DOHH2 (cell line): Measurements from ENCODE around the gene FUT1.
"Not testable (repeated sequence)": the region's sequence is repeated elsewhere in the genome, so short reads cannot be mapped to it uniquely, and the experiment has no call there.

ENCODE experiments used
- H3F3A ChIP-seq: fragments of 200-600 bp; sonication (generic), shearing (Covaris generic); 2 replicates; pipeline ENCODE4 v1.6.0; 2016; ENCODE audit warnings: antibody characterized with exemption, mild to moderate bottlenecking; ENCODE audit not compliant: control insufficient read depth, insufficient read depth
- H3K27ac ChIP-seq: fragments of 200-600 bp; sonication (generic); 2 replicates; pipeline ENCODE4 v1.5.1; 2014; ENCODE audit warnings: low read depth, mild to moderate bottlenecking, low read length, moderate library complexity
- H3K27me3 ChIP-seq: fragments of 200-600 bp; sonication (generic); 2 replicates; pipeline ENCODE4 v1.6.1; 2014; ENCODE audit warnings: mild to moderate bottlenecking, low read length, mixed read lengths; ENCODE audit not compliant: control insufficient read depth
- H3K36me3 ChIP-seq: fragments of 200-600 bp; sonication (generic); 2 replicates; pipeline ENCODE4 v1.6.1; 2014; ENCODE audit warnings: mild to moderate bottlenecking, low read length, moderate library complexity, mixed read lengths; ENCODE audit not compliant: control insufficient read depth
- H3K4me1 ChIP-seq: fragments of 200-600 bp; sonication (generic); 2 replicates; pipeline ENCODE4 v1.6.1; 2014; ENCODE audit warnings: mild to moderate bottlenecking, low read length, mixed read lengths; ENCODE audit not compliant: control insufficient read depth
- H3K4me2 ChIP-seq: fragments of 200-600 bp; sonication (generic); 2 replicates; pipeline ENCODE4 v1.6.0; 2014; ENCODE audit warnings: mild to moderate bottlenecking, low read length, moderate library complexity
- H3K4me3 ChIP-seq: fragments of 200-600 bp; sonication (generic); 2 replicates; pipeline ENCODE4 v1.5.1; 2014; ENCODE audit warnings: mild to moderate bottlenecking, low read length, mixed read lengths
- H3K79me2 ChIP-seq: fragments of 200-600 bp; sonication (generic); 2 replicates; pipeline ENCODE4 v1.6.1; 2014; ENCODE audit warnings: mild to moderate bottlenecking, low read length, mixed read lengths; ENCODE audit not compliant: control insufficient read depth
- H3K9me2 ChIP-seq: fragments of 200-600 bp; sonication (generic); replicated peaks from 2 replicates; pipeline ENCODE4 v1.6.1; 2014; ENCODE audit warnings: mild to moderate bottlenecking, low read length, mixed read lengths; ENCODE audit not compliant: control insufficient read depth
- H3K9me3 ChIP-seq: fragments of 200-600 bp; sonication (generic); 2 replicates; pipeline ENCODE4 v1.6.1; 2014; ENCODE audit warnings: antibody characterized with exemption, low read length, mixed read lengths; ENCODE audit not compliant: control insufficient read depth, insufficient read depth
- H4K20me1 ChIP-seq: fragments of 200-600 bp; sonication (generic); 2 replicates; pipeline ENCODE4 v1.6.0; 2014; ENCODE audit warnings: low read depth, mild to moderate bottlenecking, antibody characterized with exemption, low read length, moderate library complexity; ENCODE audit not compliant: control insufficient read depth, insufficient read depth
- EZH2phosphoT487 ChIP-seq: fragments of 200-600 bp; sonication (generic); IDR thresholded peaks from 2 replicates; pipeline ENCODE4 v1.6.1; 2017; ENCODE audit warnings: borderline replicate concordance, mild to moderate bottlenecking, antibody characterized with exemption, low read length, moderate library complexity, mixed read lengths
- TF ChIP-seq, protein P1 (sequence below): fragments of 200-600 bp; sonication (generic); IDR thresholded peaks from one replicate; pipeline ENCODE4 v1.5.1; 2014; ENCODE audit warnings: antibody characterized with exemption, mild to moderate bottlenecking, low read depth, low read length; ENCODE audit not compliant: poor library complexity, severe bottlenecking

The FUT1 gene

DNA sequence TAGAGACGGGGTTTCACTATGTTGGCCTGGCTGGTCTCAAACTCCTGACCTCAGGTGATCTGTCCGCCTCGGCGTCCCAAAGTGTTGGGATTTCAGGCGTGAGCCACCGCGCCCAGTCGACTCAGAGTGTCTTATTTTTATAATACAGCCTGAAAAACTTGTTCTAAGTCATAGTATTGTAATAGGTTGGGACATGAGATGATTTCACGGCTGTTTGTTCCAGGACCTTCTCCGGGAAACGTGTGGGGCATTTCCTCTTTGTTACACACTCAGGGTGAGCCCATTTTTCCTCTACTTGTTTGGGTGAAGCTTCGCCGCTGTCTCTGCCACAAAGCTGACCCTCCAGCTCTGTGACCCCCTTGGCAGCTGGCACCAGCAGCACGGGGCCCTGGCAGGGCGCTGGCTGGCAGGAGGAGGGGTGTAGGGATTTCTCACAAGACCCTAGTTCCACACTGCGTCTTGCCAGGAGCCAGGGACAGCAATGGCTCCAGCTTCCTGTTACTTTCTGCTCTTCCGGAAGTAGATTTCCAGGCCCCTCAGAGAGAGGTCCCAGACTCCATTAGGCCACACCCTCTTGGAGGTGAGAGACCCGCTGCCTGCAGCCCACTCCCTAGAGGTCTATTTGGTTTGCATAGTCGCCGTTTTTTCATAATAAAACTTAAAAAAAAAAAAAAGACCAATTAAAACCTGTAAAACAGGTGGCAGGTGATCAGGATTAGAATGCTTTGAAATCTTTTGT, 18.5 kb upstream of the FUT1 start:
- H4K20me1 ChIP-seq: no peaks in the 10 kb centered on the region
- H3K4me1 ChIP-seq: no peaks in the 10 kb centered on the region
- no peaks in the 10 kb centered on the region for H3F3A ChIP-seq
- H3K9me2 ChIP-seq: no peaks in the 10 kb centered on the region
- no peaks in the 10 kb centered on the region for H3K79me2 ChIP-seq
- no peak overlapping the region for H3K4me3 ChIP-seq
- TF ChIP-seq, protein P1, sequence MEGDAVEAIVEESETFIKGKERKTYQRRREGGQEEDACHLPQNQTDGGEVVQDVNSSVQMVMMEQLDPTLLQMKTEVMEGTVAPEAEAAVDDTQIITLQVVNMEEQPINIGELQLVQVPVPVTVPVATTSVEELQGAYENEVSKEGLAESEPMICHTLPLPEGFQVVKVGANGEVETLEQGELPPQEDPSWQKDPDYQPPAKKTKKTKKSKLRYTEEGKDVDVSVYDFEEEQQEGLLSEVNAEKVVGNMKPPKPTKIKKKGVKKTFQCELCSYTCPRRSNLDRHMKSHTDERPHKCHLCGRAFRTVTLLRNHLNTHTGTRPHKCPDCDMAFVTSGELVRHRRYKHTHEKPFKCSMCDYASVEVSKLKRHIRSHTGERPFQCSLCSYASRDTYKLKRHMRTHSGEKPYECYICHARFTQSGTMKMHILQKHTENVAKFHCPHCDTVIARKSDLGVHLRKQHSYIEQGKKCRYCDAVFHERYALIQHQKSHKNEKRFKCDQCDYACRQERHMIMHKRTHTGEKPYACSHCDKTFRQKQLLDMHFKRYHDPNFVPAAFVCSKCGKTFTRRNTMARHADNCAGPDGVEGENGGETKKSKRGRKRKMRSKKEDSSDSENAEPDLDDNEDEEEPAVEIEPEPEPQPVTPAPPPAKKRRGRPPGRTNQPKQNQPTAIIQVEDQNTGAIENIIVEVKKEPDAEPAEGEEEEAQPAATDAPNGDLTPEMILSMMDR: no peak
- no peak for TF ChIP-seq EZH2phosphoT487
- peaks cover 15% of the 10 kb centered on the region for H3K27me3 ChIP-seq
- H3K36me3 ChIP-seq: no peaks in the 10 kb centered on the region
- no peaks in the 10 kb centered on the region for H3K9me3 ChIP-seq
- no peak overlapping the region for H3K27ac ChIP-seq
- no peak overlapping the region for H3K4me2 ChIP-seq

GRCh38 chr19:48770266-48770665, 17.8 kb upstream of the FUT1 start:
- Histone ChIP-seq H3K79me2 (no peaks in the 10 kb centered on the region), H3K9me3 (no peaks in the 10 kb centered on the region), H3K4me2 (no peak overlapping the region), H3K4me1 (no peaks in the 10 kb centered on the region), H3K36me3 (no peaks in the 10 kb centered on the region), H3K9me2 (no peaks in the 10 kb centered on the region), H3F3A (no peaks in the 10 kb centered on the region), H3K27ac (no peak overlapping the region), H3K27me3 (peaks cover 15% of the 10 kb centered on the region), H3K4me3 (no peak overlapping the region), H4K20me1 (no peaks in the 10 kb centered on the region)
- TF ChIP-seq EZH2phosphoT487: no peak
- TF ChIP-seq, protein P1: no peak

DNA sequence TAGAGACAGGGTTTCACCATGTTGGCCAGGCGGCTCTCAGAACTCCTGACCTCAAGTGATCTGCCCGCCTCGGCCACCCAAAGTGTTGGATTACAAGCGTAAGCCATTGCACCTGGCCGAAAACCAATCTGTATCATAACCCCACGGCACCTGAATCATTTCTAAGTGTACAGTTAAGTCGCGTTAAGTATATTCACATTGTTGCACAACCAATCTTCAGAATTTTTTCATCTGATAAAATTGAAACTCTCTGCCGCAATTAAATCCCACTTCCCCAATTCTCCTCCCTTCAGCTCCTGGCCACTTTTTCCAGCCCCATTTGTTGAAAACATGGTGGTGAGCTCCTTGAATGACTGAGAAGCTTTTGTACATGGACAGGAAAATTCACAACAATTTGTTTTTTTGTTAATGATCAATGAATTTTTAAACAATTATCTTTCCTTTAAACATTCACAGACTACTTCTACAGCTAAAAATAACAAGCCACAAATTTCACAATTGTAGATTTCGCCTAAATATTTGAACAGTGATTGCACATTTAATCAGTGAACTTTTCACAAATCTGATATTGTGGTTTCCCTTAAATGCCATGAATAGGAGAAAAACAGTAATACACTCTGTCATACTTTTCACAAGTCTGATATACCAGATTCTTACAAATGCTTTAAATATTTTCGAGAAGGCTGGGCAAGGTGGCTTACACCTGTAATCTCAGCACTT, 16.7 kb upstream of the FUT1 start:
- Histone ChIP-seq H3K4me2 (no peak overlapping the region), H4K20me1 (no peaks in the 10 kb centered on the region), H3K4me1 (no peaks in the 10 kb centered on the region), H3K27ac (no peak overlapping the region), H3K9me2 (no peaks in the 10 kb centered on the region), H3K9me3 (no peaks in the 10 kb centered on the region), H3F3A (no peaks in the 10 kb centered on the region), H3K79me2 (no peaks in the 10 kb centered on the region), H3K36me3 (no peaks in the 10 kb centered on the region), H3K4me3 (no peak overlapping the region), H3K27me3 (peaks cover 15% of the 10 kb centered on the region)
- TF ChIP-seq, protein P1: no peak
- no peak for TF ChIP-seq EZH2phosphoT487

DNA sequence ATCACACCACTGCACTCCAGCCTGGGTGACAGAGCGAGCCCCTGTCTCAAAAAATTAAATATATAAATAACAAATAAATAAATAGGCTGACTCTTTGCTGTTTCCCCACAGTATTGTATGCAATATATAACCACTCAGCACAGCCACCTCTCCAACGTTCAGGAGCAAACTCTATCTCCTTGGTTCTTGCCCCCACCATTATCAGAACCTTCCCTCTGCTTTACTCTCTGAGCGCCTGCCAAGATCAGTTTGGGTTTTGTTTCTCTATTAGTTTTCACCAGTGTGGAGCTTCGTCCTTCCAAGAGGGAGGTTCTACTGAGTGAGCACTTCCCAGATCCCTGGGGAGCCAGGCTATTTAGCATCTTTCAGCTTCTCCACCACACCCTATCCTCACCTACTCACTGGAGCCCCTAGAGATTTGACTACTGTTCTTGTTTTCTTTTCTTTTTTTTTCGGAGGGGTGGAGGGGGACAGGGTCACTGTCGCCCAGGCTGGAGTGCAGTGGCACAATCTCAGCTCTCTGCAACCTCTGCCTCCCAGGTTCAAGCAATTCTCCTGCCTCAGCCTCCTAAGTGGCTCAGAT, 15.8 kb upstream of the FUT1 start:
- peaks cover 15% of the 10 kb centered on the region for H3K27me3 ChIP-seq
- H3K79me2 ChIP-seq, H3K36me3 ChIP-seq, H3K9me3 ChIP-seq, H3K4me2 ChIP-seq, H4K20me1 ChIP-seq, H3K9me2 ChIP-seq, H3K27ac ChIP-seq, H3K4me3 ChIP-seq, H3K4me1 ChIP-seq, H3F3A ChIP-seq: not testable (repeated sequence)

GRCh38 chr19:48765816-48766215, 13.4 kb upstream of the FUT1 start:
- not testable (repeated sequence) for H3K79me2 ChIP-seq, H3F3A ChIP-seq, H3K9me2 ChIP-seq, H3K36me3 ChIP-seq, H3K9me3 ChIP-seq, H3K4me2 ChIP-seq, H3K27ac ChIP-seq, H4K20me1 ChIP-seq, H3K4me1 ChIP-seq, H3K4me3 ChIP-seq
- peaks cover 17% of the 10 kb centered on the region for H3K27me3 ChIP-seq
